ENCODE results near the gene WWOX.

The WWOX gene

DNA sequence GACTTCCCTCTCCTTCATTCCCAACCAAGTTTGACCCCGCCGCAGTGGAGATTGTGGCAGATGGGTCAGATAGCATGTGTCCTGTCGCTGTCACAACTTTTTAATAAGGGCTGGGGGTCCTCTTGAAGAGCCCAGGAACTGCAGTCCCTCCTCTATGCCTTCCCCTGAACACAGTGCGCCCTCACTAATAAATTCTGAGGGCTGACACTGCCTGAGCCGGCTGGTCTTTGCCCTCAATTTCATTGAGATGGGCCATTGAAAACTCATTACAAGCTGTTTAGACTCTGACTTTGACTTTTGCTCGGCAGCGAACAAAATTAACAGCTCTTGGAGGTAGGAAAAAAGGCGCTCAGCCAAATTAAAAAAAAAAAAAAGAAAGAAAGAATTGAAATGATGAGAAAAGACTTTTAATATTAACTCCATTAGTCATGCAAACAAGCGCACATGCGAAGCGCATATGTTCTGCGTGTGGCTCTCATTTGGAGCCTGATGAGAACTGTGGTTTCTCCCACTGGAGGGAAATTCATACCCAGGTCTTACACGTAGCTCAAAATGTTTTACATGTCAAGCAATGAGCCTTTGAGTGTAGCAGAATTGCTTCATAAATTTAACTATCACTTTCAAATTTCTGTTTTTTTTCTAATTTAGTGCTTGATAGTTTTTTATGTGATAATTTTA is 704.7 kb downstream of the WWOX start:
- in situ Hi-C loops (cut with HindIII; ENCODE audit: low sequenced_read_pairs): no loop called here

DNA sequence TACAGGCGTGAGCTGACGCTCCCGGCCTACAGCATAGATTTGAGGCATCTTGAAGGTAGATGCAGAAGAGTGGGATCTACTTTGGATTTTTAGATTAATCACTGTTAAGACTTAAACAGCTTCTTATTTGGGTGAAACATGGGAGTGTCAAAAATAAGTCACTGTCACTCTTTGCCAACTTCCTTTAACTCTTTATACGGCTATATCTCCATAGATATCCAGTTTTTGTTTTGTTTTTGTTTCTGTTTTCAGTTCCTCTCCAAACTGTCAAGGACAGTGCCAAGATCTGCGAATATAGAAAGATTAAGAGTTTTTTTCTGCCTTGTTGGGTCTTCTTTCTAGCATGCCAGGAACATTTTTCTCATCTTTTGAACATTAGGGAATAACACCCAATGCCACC is 706.1 kb downstream of the WWOX start:
- in situ Hi-C loops (cut with HindIII; ENCODE audit: low sequenced_read_pairs): no loop called here

DNA sequence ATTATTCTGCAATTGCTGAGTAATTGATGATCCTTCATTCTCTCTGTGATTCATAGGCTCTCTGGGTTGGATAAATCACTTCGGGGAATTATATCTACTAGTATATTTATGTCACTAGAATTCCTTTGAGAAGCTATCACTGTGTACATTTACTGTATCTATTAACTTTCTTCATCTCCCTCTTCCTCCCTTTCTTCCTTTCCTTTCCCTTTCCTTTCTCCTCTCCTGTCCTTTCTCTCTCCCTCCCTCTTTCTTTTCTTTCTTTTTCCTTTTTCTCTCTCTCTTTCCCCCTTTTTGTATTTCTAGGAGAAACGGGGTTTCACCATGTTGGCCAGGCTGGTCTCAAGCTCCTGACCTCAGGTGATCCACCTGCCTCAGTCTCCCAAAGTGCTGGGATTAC is 711.8 kb downstream of the WWOX start:
- in situ Hi-C loops (cut with HindIII; ENCODE audit: low sequenced_read_pairs): no loop called here

DNA sequence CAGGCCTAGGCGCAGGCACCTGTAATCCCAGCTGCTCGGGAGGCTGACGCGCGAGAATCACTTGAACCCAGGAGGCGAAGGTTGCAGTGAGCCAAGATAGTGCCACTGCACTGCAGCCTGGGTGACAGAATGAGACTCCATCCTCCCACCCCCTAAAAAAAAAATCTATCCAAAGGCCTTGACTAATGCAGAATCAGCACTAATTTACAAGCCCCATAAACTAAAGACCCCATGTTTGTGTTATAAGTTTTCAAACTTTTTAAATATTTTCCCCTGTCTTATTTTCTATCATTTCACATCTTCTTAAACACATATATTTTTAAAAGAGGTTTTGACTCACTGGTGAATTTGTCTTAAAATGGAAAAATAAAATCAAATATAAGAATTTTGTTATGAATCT is 713.1 kb downstream of the WWOX start:
- in situ Hi-C loops (cut with HindIII; ENCODE audit: low sequenced_read_pairs): no loop called here

DNA sequence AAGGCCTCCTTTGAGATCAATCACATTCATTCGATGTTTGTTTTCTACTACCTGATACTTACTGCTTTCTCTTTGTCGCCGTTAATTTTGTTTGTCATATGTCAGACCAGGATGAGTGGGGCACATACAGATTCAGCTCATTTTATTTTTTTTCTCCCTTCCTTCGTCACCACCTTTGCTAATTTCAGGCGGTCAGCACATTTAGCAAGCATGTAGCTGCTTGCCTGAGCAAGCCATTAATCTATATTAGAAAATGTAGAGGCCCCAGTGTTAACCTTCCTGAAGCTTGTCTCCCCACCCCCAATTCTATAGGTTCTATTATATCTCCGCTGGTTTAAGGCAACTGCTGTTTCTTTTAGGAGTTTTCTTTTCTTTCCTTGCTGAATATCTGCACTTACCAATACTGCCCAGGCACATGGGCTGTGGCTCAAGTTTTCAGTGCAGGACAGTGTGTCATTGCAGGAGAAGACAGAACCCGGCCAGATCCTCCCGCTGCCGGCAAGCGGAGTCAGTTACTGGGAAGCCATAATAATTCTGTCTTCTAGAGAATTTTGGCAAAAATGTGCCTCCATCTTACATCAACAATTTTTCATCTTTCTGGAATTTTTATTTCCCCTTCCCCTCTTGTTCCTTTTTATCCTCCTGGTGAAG is 714.3 kb downstream of the WWOX start:
- in situ Hi-C loops (cut with HindIII; ENCODE audit: low sequenced_read_pairs): no loop called here

DNA sequence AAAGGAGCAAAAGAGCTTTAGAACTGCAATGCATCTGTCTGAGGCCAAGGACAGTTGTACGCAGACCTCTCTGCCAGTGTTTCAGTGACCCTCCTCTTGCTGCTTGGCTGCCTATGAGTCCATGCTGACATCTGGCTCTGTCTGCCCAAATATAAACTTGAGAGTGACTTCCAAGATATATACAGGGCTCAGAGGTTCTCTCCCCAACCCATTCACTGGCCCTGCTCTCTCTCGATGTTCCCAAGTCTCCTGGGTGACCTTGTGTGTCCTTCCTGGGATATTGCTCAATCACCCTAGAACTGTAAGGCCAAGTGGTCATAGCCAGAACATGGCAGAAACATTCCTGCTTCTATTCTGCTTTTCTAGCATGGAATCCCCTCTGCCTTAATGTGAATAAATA is 716.3 kb downstream of the WWOX start:
- in situ Hi-C loops (cut with HindIII; ENCODE audit: low sequenced_read_pairs): no loop called here

DNA sequence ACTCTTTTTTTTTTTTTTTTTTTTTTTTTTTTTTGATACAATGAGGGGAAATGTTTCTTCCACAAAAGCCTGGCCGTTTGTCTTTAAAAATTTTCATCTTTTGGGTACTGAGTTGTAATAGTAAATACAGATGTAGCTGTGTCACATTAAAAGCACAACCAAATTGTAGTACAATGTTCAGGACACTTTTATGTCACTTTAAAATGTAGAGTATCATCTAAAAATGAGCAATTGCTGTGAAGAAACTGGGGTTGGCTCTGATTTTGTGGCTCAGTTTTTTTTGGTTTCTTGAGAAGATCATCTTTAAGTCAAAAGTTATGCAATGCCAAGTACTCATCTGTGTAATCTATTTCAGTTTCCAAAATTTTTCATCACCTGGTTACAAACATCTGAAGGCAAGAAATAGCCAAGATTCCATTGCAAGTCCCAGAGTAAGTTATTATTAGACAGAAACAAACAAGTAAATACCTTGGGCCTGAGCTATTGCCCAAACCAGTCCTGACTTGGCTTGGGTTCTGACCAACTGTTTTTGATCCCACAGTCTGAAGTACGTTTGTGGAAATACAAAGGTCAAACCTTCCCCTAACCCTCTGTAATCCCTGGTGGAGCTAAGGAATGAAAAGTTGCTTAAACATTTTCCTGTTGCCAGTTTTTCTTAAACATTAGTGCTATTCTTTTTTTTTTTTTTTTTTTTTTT is 717.2 kb downstream of the WWOX start:
- in situ Hi-C loops (cut with HindIII; ENCODE audit: low sequenced_read_pairs): no loop called here

DNA sequence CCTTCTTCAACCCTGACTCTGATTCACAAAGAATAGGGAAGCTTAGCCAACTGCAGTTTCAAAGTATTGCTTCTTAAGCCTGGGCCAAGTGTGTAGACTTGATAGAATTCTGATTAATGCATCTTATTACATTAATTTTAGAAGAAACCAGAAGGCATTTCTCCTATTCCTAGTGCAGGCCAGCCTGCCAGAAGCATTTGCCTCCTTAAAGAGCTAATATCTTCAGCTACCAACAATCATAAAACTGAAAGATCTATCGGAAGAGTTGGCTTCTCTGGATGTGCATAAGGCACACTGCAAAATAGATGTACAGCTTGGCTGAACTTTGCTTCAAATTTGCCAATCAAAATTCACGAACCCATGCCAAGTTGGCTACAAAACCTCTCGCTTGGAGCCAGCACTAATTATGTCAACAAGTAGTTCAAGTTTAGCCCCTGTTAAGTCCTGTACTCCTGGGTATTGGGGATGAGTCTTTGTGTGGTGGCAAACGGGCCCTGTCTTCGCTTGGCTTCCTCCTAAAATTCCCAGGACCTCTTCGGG is 717.8 kb downstream of the WWOX start:
- in situ Hi-C loops (cut with HindIII; ENCODE audit: low sequenced_read_pairs): no loop called here

DNA sequence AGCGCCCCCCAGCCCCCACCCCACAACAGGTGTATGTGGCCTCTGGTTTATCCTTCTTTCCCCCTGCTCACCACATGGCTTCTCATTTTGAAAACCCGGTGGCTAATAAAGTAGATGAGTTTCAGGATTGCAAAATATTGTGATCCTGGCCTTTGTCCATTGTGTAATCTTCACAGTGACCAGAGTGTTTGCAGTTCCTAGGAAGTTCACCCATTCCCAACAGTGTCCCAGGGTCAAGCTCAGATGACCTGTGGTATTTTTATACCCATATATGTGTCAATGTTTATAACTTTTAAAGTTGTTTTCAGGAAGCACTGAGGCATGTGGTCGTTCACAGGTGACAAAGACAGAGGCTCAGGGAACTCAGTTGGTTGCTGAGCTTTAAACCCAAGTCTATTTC is 721.9 kb downstream of the WWOX start:
- in situ Hi-C loops (cut with HindIII; ENCODE audit: low sequenced_read_pairs): no loop called here

DNA sequence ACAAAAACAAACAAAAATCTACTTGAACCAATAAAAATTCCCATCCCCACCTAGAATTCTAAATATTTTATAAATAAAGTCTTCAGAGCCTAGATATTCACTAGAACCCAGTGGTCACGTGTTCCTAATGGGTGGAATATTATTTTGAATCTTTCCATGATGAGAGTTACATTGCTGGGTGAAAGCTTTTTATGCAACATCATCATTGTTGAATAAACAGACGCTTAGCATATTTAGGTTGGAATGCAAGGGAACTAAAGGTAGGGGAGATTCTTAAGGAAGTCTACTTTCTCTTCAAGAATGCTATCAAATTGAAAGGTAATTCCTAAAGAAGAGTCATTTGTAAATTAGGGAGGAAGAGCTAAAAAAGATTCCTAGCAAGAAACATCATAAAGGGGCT is 723.1 kb downstream of the WWOX start:
- in situ Hi-C loops (cut with HindIII; ENCODE audit: low sequenced_read_pairs): no loop called here

DNA sequence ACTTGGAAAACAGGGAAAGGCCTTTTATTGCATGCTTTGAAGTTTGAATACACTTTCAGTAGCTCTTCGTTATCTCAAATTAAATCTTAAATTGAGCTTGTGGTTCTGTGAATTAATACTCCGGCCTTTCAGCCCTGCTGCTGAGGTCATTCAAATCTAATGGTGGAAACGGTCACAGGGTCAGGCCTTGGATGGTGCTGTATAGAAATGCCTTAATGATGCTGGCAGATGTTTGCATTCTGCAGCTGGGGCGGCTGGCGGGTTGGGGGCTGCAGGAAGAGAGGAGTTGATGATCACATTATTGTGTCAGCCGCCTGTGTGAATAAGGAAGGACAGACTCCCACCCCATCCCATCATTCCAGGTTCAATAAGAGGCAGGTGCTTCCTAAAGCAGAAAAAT is 723.6 kb downstream of the WWOX start:
- in situ Hi-C loops (cut with HindIII; ENCODE audit: low sequenced_read_pairs): no loop called here

DNA sequence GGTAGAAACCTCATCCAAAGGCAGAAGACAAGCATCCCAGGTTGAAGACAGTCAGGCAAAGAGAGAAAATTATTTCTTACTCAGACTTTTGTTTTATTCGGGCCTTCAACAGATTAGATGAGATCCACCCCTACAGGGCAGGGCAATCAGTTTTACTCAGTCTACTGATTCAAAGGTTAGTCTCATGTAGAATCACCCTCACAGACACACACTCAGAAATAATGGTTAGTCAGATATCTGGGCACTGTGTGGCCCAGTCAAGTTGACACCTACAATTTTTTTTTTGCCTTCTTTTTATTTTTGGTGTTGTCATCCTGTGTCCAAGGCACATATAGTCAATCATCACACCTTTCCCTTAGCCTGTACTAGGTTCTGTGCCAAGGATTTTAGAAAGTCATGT is 729.8 kb downstream of the WWOX start:
- in situ Hi-C loops (cut with HindIII; ENCODE audit: low sequenced_read_pairs): no loop called here

DNA sequence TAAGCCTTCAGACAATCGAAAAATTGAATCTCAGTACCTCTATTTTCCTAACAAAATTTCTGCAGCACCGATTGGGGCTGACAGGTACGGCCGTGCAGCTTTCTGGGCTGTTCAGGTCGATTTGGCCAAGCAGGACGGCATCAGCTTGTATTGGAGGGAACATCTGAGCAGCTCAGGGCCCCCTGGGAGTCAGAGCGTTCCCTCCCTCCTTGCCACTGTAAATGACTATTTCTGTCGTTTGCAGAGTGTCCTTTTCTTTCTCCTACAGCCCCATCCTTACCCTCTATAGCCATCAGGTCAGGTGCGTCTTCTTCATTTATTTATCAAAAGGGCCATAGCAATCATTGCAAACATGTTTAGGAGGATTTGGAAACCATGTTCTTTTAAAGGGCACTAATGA is 731.1 kb downstream of the WWOX start:
- in situ Hi-C loops (cut with HindIII; ENCODE audit: low sequenced_read_pairs): no loop called here

DNA sequence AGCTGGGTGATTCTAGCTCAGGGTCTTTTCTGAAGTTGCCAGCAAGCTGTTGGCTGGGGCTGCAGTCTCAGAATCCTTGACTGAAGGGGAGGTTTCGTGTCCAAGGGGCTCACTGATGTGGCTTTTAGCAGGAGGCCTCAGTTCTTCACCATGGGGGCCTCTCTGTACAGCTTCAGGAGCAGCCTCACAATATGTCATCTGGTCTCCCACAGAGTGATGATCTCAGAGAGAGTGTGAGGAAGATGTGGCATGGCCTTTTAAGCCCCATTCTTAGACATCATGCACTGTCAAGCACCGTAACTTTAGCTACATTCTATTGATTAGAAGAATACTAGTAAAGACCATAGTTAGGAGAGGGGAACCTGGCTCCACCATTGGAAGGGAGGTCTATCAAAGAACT is 732.6 kb downstream of the WWOX start:
- in situ Hi-C loops (cut with HindIII; ENCODE audit: low sequenced_read_pairs): no loop called here

DNA sequence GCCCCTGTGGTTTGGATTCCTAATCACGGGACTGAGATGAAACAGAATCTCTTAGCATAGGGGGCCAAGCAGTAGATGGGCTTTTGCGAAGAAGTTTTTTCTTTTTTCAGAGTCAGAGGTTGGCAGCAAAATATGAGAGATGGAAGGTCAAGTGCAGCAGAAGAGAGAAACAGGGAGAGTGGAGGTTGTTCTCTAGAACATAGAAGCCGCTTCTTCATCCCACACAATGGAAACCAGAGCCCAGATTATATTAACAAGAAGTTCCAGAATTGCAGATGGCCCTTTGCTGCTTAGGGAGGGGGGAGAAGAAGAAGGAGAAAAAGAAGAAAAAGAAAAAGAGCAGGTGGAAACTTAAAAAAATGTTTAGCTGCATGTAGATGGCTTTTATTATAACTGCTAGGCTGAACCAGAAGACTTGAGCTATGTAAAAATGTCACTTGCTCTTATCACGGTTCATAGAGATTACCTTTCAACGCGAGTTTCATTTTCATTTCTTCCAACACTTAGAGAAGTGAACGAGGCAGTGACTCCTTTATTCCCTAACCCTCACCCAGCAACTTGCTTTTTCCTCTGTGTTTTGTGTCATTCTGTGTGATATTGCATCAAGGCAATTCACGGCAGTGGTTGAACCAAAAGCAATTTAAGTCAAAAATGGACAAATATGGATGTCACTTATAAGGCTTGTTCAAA is 737.5 kb downstream of the WWOX start:
- in situ Hi-C loops (cut with HindIII; ENCODE audit: low sequenced_read_pairs): no loop called here

DNA sequence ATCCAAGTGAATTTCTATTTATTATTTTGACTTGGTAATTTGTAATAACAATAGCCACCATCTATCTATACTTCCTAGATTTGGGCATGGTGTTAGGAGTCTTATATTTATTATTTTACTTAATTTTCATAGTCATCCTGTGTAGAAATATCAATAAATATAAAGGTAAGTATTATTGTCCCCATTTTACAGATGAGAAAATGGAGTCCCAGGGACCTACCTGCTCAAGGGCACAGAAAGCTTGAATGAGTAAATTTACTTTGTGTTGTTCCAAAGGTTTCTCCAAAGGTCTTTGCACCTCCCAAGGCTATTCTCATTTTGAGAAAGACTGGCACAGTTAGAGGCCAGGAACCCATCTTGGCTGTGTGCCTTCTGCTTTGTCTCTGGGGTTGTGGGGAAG is 738.3 kb downstream of the WWOX start:
- in situ Hi-C loops (cut with HindIII; ENCODE audit: low sequenced_read_pairs): no loop called here

DNA sequence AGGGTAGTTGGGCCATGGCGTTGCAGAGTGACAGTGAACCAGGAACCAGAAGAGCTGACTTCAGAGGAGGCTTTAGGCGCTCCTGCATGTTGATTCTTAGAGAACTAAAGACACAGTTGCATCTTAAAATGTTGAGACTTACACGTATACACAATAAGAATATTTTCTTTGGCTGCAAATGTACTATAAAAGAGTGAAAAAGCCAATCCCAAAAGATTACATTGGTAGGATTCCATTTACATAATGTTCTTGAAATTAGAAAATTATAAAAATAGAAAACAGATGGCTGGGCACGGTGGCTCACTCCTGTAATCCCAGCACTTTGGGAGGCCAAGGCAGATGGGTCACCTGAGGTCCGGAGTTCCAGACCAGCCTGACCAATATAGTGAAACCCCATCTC is 738.8 kb downstream of the WWOX start:
- in situ Hi-C loops (cut with HindIII; ENCODE audit: low sequenced_read_pairs): no loop called here

DNA sequence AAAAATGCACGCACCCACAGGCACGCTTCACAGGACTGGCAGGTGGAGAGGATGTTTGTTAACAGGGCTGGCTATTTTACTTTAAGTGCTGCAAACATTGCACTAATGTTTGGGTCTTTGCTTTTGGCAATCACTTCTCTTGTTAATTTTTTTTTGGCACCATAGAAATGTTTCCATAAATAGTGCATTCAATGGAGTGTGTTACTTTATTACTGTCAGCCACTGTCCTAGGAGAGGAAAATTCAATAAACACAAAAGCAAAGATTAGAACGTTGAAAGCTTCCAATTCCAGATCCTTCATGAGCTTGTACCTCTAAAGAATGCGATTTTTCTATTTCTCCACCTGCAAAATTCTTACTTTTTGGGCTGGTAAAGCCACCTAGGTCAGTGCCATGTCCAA is 743.5 kb downstream of the WWOX start:
- in situ Hi-C loops (cut with HindIII; ENCODE audit: low sequenced_read_pairs): no loop called here

DNA sequence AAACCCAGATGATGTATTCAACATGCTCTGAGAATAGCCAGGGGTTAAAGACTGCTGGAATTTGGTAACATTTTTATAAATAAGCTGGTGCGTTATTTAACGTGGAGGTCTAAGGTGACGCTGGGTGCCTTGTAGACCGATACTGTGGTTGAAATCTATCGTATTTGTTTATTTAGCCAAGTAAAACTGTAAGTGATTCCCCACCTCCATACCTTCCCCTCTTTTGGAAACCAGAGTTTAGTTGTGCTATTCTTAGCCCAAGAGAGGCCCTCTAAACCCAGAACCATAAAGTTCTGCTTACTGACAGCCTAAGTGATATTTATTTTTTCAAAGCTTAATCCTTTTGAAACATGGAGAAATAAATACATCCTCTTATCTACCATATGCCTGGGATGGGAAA is 744.5 kb downstream of the WWOX start:
- in situ Hi-C loops (cut with HindIII; ENCODE audit: low sequenced_read_pairs): no loop called here

DNA sequence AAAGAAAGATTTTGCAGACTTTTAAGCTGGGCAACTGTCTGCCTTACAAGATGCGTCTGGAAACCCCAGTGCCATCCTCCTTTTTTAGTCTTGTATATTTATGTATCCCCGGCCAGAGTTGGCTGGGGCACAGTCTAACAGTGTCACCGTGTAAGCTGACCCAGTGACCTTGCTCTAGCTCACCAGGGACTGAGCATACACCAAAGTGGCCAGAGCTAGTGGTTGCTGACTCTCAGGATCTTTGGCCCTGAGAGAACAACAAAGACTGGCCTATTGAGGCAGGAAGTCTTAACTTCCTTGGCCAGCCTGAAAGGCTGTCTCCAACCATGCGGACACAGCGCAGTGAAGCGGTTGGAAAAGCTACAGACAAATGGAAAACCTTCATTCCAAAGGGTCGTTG is 745.2 kb downstream of the WWOX start:
- in situ Hi-C loops (cut with HindIII; ENCODE audit: low sequenced_read_pairs): no loop called here

DNA sequence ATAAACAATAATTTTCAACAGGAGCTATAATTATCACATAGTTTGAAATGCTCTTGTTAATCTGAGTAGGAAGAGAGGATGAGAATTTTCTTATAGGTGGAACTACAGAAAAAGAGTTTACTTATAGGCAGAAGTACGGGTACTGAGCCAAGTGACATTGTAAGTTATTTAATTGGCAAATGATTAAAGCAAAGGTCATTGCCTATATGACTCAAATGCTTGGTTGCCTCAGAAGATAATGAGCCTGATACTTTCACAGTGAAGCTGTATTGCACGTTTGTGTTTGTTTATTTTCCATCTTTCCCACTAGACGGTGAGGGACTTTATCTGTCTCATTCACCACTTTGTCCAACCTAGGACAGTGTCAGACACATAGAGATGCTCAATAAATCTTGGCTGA is 751.8 kb downstream of the WWOX start:
- in situ Hi-C loops (cut with HindIII; ENCODE audit: low sequenced_read_pairs): no loop called here
